GM21360 (cell line): ENCODE measurements around the gene NPM1.

ENCODE experiments used
- ATAC-seq: cut with Tn5 transposase; IDR thresholded peaks from one replicate; pipeline ENCODE4 v1.9.1; 2021; ENCODE audit warnings: mild to moderate bottlenecking, moderate library complexity; ENCODE audit not compliant: unreplicated experiment

The NPM1 gene

GRCh38 chr5:171426680-171427079, 39.0 kb downstream of the NPM1 start:
- no peak for ATAC-seq

- ATAC-seq = no peak
Measured at GRCh38 chr5:171427318-171428167, 39.9 kb downstream of the NPM1 start.

- no peak for ATAC-seq
Measured at GRCh38 chr5:171428168-171428696, 40.6 kb downstream of the NPM1 start.

- ATAC-seq = no peak
Measured at GRCh38 chr5:171428809-171429542, 41.3 kb downstream of the NPM1 start.

- no peak for ATAC-seq
Measured at GRCh38 chr5:171429543-171429910, 41.9 kb downstream of the NPM1 start.

GRCh38 chr5:171431251-171431777, 43.7 kb downstream of the NPM1 start:
- ATAC-seq = no peak

- no peak for ATAC-seq
Measured at GRCh38 chr5:171432076-171432475, 44.4 kb downstream of the NPM1 start.

GRCh38 chr5:171432583-171433351, 45.1 kb downstream of the NPM1 start:
- no peak for ATAC-seq

GRCh38 chr5:171433352-171433698, 45.7 kb downstream of the NPM1 start:
- no peak for ATAC-seq

- ATAC-seq = no peak
Measured at GRCh38 chr5:171433982-171434676, 46.5 kb downstream of the NPM1 start.

GRCh38 chr5:171434874-171435273, 47.2 kb downstream of the NPM1 start:
- ATAC-seq = no peak

GRCh38 chr5:171435908-171436307, 48.3 kb downstream of the NPM1 start:
- no peak for ATAC-seq

GRCh38 chr5:171436804-171437285, 49.2 kb downstream of the NPM1 start:
- ATAC-seq = no peak

GRCh38 chr5:171437286-171437821, 49.7 kb downstream of the NPM1 start:
- no peak for ATAC-seq

GRCh38 chr5:171438738-171439137, 51.1 kb downstream of the NPM1 start:
- ATAC-seq = no peak

- ATAC-seq = no peak
Measured at GRCh38 chr5:171441246-171441791, 53.7 kb downstream of the NPM1 start.

GRCh38 chr5:171442287-171443042, 54.8 kb downstream of the NPM1 start:
- no peak for ATAC-seq

- no peak for ATAC-seq
Measured at GRCh38 chr5:171444582-171444981, 56.9 kb downstream of the NPM1 start.
